NCI-H524 treated with DMSO at 0.1 percent for 48 hours (cell line): ENCODE measurements around the gene SERPINB1.
"Not testable (repeated sequence)": the region's sequence is repeated elsewhere in the genome, so short reads cannot be mapped to it uniquely, and the experiment has no call there.

ENCODE experiments used
- DNase-seq: peaks from one replicate; lab custom pipeline; 2025; lab: John Stamatoyannopoulos, UW

Gene SERPINB1

GRCh38 chr6:2841264-2842138, at the start of gene SERPINB1:
Gene SERPINB1, minus strand, starts transcription at chr6:2841863. Its CDS starts 1,277 bp downstream, at chr6:2840586.
- peak; percentile 77 for DNase-seq

- no peak for DNase-seq
These were observed 49.5 kb upstream of the SERPINB1 start for GRCh38 chr6:2890976-2891767.

GRCh38 chr6:2885967-2886735, 44.5 kb upstream of the SERPINB1 start:
- DNase-seq, result no peak

- no peak for DNase-seq
These were observed 43.1 kb upstream of the SERPINB1 start for GRCh38 chr6:2884804-2885203.

GRCh38 chr6:2883673-2884072, 42.0 kb upstream of the SERPINB1 start:
- DNase-seq, result no peak

GRCh38 chr6:2881423-2881822, 39.8 kb upstream of the SERPINB1 start:
- no peak for DNase-seq

- DNase-seq, result not testable (repeated sequence)
These were observed 38.5 kb upstream of the SERPINB1 start for GRCh38 chr6:2880156-2880555.

GRCh38 chr6:2877960-2878359, 36.3 kb upstream of the SERPINB1 start:
- DNase-seq, result no peak

GRCh38 chr6:2877057-2877882, 35.6 kb upstream of the SERPINB1 start:
- no peak for DNase-seq

- DNase-seq, result no peak
These were observed 34.8 kb upstream of the SERPINB1 start for GRCh38 chr6:2876210-2877056.

GRCh38 chr6:2875359-2876191, 33.9 kb upstream of the SERPINB1 start:
- no peak for DNase-seq

GRCh38 chr6:2873643-2874042, 32.0 kb upstream of the SERPINB1 start:
- DNase-seq, result no peak

- no peak for DNase-seq
These were observed 31.0 kb upstream of the SERPINB1 start for GRCh38 chr6:2872423-2873358.

- no peak for DNase-seq
These were observed 30.3 kb upstream of the SERPINB1 start for GRCh38 chr6:2871953-2872352.

GRCh38 chr6:2871102-2871501, 29.4 kb upstream of the SERPINB1 start:
- DNase-seq, result no peak

- no peak for DNase-seq
These were observed 28.5 kb upstream of the SERPINB1 start for GRCh38 chr6:2870046-2870636.

GRCh38 chr6:2868637-2869036, 27.0 kb upstream of the SERPINB1 start:
- no peak for DNase-seq
